Hepatocyte (in vitro differentiated cells): ENCODE measurements around the gene ZSWIM1. TPM values are rescaled to one million over a fixed set of nuclear protein-coding genes. Genes with fewer than 3 reads are reported as not detected.

Source experiments
- DNase-seq: peaks from one replicate; pipeline ENCODE4 v3.0.0-alpha.2; 2016; ENCODE audit warnings: low spot score
- H2AFZ ChIP-seq: fragments of 200-600 bp; sonication (generic); 2 replicates; pipeline ENCODE4 v1.6.0; 2016; ENCODE audit warnings: antibody characterized with exemption, mild to moderate bottlenecking
- H3K27ac ChIP-seq: fragments of 200-600 bp; sonication (generic); 2 replicates; pipeline ENCODE4 v1.5.1; 2016; ENCODE audit warnings: mild to moderate bottlenecking
- H3K27me3 ChIP-seq: fragments of 200-600 bp; sonication (generic); 2 replicates; pipeline ENCODE4 v1.6.1; 2016
- H3K36me3 ChIP-seq: fragments of 200-600 bp; sonication (generic); replicated peaks from 2 replicates; pipeline ENCODE4 v1.5.1; 2016; ENCODE audit warnings: low read depth; ENCODE audit not compliant: insufficient read depth
- H3K4me1 ChIP-seq: fragments of 200-600 bp; sonication (generic); 2 replicates; pipeline ENCODE4 v1.5.1; 2016; ENCODE audit warnings: mild to moderate bottlenecking, moderate library complexity; ENCODE audit not compliant: insufficient read depth
- H3K4me2 ChIP-seq: fragments of 200-600 bp; sonication (generic); 2 replicates; pipeline ENCODE4 v1.6.0; 2016
- H3K4me3 ChIP-seq: fragments of 200-600 bp; sonication (generic); 2 replicates; pipeline ENCODE4 v1.5.1; 2016; ENCODE audit warnings: mild to moderate bottlenecking
- H3K79me2 ChIP-seq: fragments of 200-600 bp; sonication (generic); 2 replicates; pipeline ENCODE4 v1.6.0; 2017; ENCODE audit warnings: mild to moderate bottlenecking
- H3K9me2 ChIP-seq: fragments of 200-600 bp; sonication (generic); replicated peaks from 2 replicates; pipeline ENCODE4 v1.6.0; 2017; ENCODE audit warnings: mild to moderate bottlenecking; ENCODE audit not compliant: insufficient read depth
- H3K9me3 ChIP-seq: fragments of 200-600 bp; sonication (generic); 2 replicates; pipeline ENCODE4 v1.5.1; 2016; ENCODE audit warnings: low read depth, mild to moderate bottlenecking
- H4K20me1 ChIP-seq: fragments of 200-600 bp; sonication (generic); 2 replicates; pipeline ENCODE4 v1.6.0; 2016; ENCODE audit warnings: mild to moderate bottlenecking; ENCODE audit not compliant: insufficient read depth, poor library complexity, severe bottlenecking
- CTCF ChIP-seq: fragments of 200-600 bp; sonication (generic); IDR thresholded peaks from 2 replicates; pipeline ENCODE4 v1.5.1; 2016; ENCODE audit warnings: antibody characterized with exemption, mild to moderate bottlenecking; ENCODE audit not compliant: poor library complexity
- EZH2 ChIP-seq: fragments of 200-600 bp; sonication (generic); IDR thresholded peaks from 2 replicates; pipeline ENCODE4 v1.6.1; 2016; ENCODE audit warnings: antibody characterized with exemption, mild to moderate bottlenecking, borderline replicate concordance
- EZH2phosphoT487 ChIP-seq: fragments of 200-600 bp; sonication (generic); IDR thresholded peaks from one replicate; pipeline ENCODE4 v1.6.1; 2018; ENCODE audit warnings: antibody characterized with exemption, mild to moderate bottlenecking, low read depth, moderate library complexity; ENCODE audit not compliant: unreplicated experiment, severe bottlenecking
- WGBS: methylation state at CpG from one replicate; pipeline ENCODE4 v1.1.6; 2016; ENCODE audit warnings: low lambda C conversion rate; ENCODE audit errors: missing lambda C conversion rate; 5-methylcytosine and 5-hydroxymethylcytosine counted together
- polyA plus RNA-seq: library from polyadenylated mRNA; unstranded; fragments of >200 nt; fragmentation: Nextera tagmentation; extraction: Ambion mirVana; gene quantifications from 2 replicates; pipeline ENCODE4 v1.2.1, GENCODE V29; 2016
- total RNA-seq: library from RNA; depleted of rRNA; stranded (reverse); fragments of >200 nt; gene quantifications from 2 replicates; pipeline ENCODE4 v1.2.3, GENCODE V29; 2014

Gene ZSWIM1
- total and polyA plus RNA-seq, 2 experiments from 2014 or later = 5.0 to 6.4 TPM

- H3K27me3 ChIP-seq = no peaks in the 10 kb centered on the region
- no peaks in the 10 kb centered on the region for H3K9me2 ChIP-seq
- no peaks in the 10 kb centered on the region for H3K4me1 ChIP-seq
- H4K20me1 ChIP-seq = no peaks in the 10 kb centered on the region
- no peak overlapping the region for H3K4me3 ChIP-seq
- no peak overlapping the region for H3K27ac ChIP-seq
- DNase-seq = no peak
- no peaks in the 10 kb centered on the region for H3K36me3 ChIP-seq
- H3K79me2 ChIP-seq = peaks cover 19% of the 10 kb centered on the region
- H3K9me3 ChIP-seq = no peaks in the 10 kb centered on the region
- H2AFZ ChIP-seq = no peak overlapping the region
- TF ChIP-seq EZH2phosphoT487 = no peak
- no peak for TF ChIP-seq CTCF
- WGBS = 94% methylated on average over 2 of the region's 2 CpGs
- H3K4me2 ChIP-seq = no peak overlapping the region
Observed at GRCh38 chr20:45850238-45850637, 30.8 kb upstream of the ZSWIM1 start.

- no peaks in the 10 kb centered on the region for H4K20me1 ChIP-seq
- no peak overlapping the region for H2AFZ ChIP-seq
- H3K36me3 ChIP-seq = no peaks in the 10 kb centered on the region
- no peaks in the 10 kb centered on the region for H3K9me3 ChIP-seq
- 46% methylated on average over 1 of the region's 1 CpG for WGBS
- no peak for TF ChIP-seq EZH2
- TF ChIP-seq EZH2phosphoT487 = no peak
- TF ChIP-seq CTCF = no peak
- peak overlapping the region; percentile 20 for H3K27ac ChIP-seq
- no peak overlapping the region for H3K4me2 ChIP-seq
- no peak overlapping the region for H3K4me3 ChIP-seq
- DNase-seq = no peak
- H3K4me1 ChIP-seq = peaks cover 4% of the 10 kb centered on the region
- H3K79me2 ChIP-seq = peaks cover 26% of the 10 kb centered on the region
- no peaks in the 10 kb centered on the region for H3K27me3 ChIP-seq
- H3K9me2 ChIP-seq = no peaks in the 10 kb centered on the region
Observed at GRCh38 chr20:45850926-45851325, 30.1 kb upstream of the ZSWIM1 start.

- H3K79me2 ChIP-seq = peaks cover 32% of the 10 kb centered on the region
- peaks cover 9% of the 10 kb centered on the region for H3K4me1 ChIP-seq
- no peaks in the 10 kb centered on the region for H3K9me3 ChIP-seq
- peak overlapping the region; percentile 17 for H3K27ac ChIP-seq
- no peak overlapping the region for H2AFZ ChIP-seq
- TF ChIP-seq EZH2phosphoT487 = no peak
- TF ChIP-seq CTCF = no peak
- TF ChIP-seq EZH2 = no peak
- H3K9me2 ChIP-seq = no peaks in the 10 kb centered on the region
- H3K4me3 ChIP-seq = no peak overlapping the region
- H4K20me1 ChIP-seq = no peaks in the 10 kb centered on the region
- H3K36me3 ChIP-seq = no peaks in the 10 kb centered on the region
- no peak overlapping the region for H3K4me2 ChIP-seq
- DNase-seq = no peak
- H3K27me3 ChIP-seq = no peaks in the 10 kb centered on the region
Observed at GRCh38 chr20:45851501-45851900, 29.5 kb upstream of the ZSWIM1 start.

- WGBS = 98% methylated on average over 6 of the region's 6 CpGs
- peaks cover 10% of the 10 kb centered on the region for H3K4me1 ChIP-seq
- no peaks in the 10 kb centered on the region for H3K9me2 ChIP-seq
- no peaks in the 10 kb centered on the region for H4K20me1 ChIP-seq
- DNase-seq = no peak
- no peaks in the 10 kb centered on the region for H3K36me3 ChIP-seq
- H3K4me3 ChIP-seq = no peak overlapping the region
- TF ChIP-seq EZH2 = no peak
- no peak for TF ChIP-seq CTCF
- TF ChIP-seq EZH2phosphoT487 = no peak
- no peak overlapping the region for H3K4me2 ChIP-seq
- H2AFZ ChIP-seq = no peak overlapping the region
- no peak overlapping the region for H3K27ac ChIP-seq
- H3K79me2 ChIP-seq = peaks cover 35% of the 10 kb centered on the region
- no peaks in the 10 kb centered on the region for H3K27me3 ChIP-seq
- no peaks in the 10 kb centered on the region for H3K9me3 ChIP-seq
Observed at GRCh38 chr20:45852326-45852725, 28.7 kb upstream of the ZSWIM1 start.
